Medulla oblongata (tissue), 1 donor: ENCODE results near the gene EFCAB6.

ENCODE experiments used
- DNase-seq: peaks from one replicate; pipeline ENCODE4 v3.0.0-alpha.2; 2015; ENCODE audit errors: extremely low spot score

The EFCAB6 gene

GRCh38 chr22:43745783-43746356 is 66.2 kb downstream of the EFCAB6 start:
- no peak for DNase-seq

DNA sequence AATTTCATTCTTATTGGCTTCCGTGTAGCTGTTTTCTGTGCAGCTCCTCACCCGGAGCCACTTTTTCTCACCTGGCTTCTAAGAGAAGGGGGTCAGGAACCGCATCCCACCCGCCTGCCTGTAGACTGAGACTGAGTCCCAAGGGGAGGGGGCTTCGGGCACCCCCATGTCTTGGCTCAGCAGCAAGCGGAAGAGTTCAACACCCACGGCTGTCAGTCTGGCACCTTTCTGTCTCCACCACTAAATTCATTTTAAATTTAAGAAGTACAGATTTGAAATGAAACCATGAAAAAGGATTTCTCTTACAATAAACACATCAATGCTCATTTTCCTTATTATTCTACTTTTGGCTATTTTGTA is 66.7 kb downstream of the EFCAB6 start:
- no peak for DNase-seq

- DNase-seq: no peak
These were observed 67.2 kb downstream of the EFCAB6 start for GRCh38 chr22:43744700-43745410.

GRCh38 chr22:43743929-43744643 is 68.0 kb downstream of the EFCAB6 start:
- DNase-seq: no peak

- DNase-seq: peak; percentile 30
These were observed 69.0 kb downstream of the EFCAB6 start for GRCh38 chr22:43743131-43743530.

GRCh38 chr22:43742154-43742950 is 69.8 kb downstream of the EFCAB6 start:
- no peak for DNase-seq

GRCh38 chr22:43740587-43741270 is 71.4 kb downstream of the EFCAB6 start:
- DNase-seq: no peak

DNA sequence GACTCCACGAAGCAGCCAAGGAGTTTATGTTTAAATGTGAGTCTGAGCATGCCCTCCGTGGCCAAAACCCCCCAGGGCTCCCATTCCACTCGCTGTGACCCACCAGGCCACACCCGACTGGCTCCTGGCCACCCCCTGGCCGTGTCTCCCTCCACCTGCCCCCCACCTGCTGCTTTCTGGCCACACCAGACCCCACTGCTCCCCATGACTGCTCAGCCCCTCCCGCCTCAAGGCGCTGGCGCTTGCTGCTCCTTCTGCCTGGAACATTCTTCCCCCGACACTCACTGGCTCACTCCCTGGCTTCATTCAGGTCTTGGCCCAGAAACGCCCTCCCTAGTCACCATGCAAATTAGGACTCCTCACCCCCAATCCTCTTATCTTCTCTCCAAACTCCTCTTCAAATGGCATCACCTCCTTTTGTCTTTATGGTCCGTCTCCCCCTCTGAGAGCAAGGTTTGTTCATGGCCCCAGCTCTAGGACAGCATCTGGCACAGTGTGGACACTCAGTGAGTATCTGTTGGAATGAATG is 72.2 kb downstream of the EFCAB6 start:
- DNase-seq: no peak

- DNase-seq: no peak
These were observed 74.8 kb downstream of the EFCAB6 start for GRCh38 chr22:43737150-43737828.

GRCh38 chr22:43736651-43737050 is 75.5 kb downstream of the EFCAB6 start:
- no peak for DNase-seq

DNA sequence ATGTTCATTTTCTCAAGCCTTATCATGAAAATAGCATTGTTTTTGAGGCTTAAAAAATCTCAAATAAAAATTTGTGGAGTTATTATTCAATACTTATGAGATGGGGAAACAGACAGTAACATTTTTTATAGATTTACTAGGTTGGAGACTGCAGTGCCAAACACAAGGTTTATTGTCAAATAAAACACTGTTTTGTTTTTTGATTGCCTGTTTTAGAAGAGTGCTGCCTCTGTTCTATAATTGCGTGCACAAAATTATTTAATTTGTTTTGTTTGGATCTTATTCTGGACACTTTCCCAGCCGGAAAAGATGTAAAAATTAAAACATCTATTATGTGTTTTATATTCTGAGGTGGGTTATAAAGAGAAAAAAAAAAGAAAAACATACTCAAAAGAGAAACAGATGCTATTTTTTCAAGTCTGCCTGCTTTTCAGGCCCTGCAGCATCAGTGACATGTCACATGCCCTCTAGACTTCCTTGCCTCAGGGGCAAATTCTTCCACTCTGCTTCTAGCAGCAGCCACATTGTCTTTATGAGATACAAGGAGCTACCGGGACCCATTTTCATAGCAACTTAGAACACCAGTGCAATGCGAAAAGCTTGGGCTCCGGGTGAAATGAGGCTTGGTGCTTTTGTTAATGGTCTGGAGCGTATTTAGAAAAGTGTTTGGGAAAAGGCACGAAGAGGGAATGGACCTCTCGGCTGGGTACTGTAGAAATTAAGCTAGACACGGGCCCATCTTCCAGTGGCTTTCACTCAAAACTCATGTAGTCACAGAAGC is 77.5 kb downstream of the EFCAB6 start:
- peak; percentile 40 for DNase-seq

DNA sequence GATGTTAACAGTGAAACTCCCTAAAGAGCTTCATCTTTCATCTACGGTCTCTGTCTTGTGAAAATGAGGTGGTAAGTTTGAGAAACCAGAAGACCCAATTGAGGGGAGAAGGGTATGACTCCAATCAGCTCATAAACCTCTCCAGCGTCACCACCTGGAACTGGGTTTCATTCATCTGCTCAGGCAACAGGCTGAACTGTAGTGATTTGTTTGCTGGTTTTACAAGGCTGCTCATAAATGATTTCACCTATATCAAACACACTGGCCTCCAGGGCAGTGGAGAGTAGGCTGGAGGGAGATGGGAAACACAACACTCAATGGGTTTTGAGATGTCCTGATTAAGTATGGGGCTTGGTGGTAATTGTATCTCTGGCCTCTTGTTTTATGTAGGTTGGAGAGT is 79.0 kb downstream of the EFCAB6 start:
- DNase-seq: no peak

GRCh38 chr22:43731988-43732387 is 80.1 kb downstream of the EFCAB6 start:
- DNase-seq: no peak

- DNase-seq: no peak
These were observed 85.1 kb downstream of the EFCAB6 start for GRCh38 chr22:43726964-43727543.

DNA sequence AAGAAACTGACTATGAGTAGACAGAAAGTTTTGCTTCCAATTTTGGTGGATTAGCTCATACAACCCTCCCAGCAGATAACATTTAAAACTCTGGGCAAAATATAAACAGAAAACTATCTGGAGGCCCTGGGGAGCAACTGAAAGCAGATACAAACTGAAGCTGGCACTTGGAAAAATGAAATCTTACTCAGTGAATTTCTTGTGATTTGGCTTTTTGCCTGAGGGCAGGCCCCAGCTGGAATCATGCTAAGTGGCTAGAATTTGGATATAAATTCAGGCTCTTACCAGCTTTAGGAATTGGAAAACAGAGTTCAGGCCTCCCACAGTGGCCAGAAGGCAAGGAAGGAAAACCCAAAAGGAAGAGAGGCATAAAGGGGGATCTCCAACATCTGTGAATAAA is 85.8 kb downstream of the EFCAB6 start:
- no peak for DNase-seq

DNA sequence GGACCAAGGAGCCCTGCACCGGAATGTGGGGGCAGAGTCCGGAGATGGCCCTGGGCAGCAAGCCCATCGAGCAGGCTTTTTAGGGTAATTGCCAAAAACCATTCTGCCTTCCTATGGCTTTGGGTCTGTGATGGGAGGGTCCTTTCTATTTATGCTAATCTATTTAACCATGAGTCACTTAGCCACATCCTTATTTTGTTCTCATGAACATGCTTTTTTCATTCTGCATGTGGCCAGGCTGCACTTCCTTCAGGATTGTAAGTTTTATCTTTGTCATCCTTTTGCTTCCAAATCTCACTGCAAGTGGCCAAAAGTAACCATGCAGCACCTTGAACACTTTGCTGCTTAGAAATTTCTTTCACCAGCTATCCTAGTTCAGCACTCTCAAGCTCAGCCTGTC is 88.3 kb downstream of the EFCAB6 start:
- no peak for DNase-seq

DNA sequence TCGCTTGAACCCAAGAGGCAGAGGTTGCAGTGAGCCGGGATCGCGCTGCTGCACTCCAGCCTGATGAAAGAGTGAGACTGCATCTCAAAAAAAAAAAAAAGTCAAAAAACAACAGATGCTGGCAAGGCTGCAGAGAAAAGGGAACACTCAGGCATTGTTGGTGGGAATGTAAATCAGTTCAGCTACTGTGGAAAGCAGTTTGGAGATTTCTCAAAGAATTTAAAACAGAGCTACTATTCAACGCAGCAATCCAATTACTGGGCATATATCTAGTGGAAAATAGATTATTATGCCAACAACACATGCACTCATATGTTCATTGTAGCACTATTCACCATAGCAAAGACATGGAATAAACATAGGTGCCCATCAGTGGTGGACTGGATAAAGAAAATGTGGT is 89.7 kb downstream of the EFCAB6 start:
- DNase-seq: peak; percentile 54

DNA sequence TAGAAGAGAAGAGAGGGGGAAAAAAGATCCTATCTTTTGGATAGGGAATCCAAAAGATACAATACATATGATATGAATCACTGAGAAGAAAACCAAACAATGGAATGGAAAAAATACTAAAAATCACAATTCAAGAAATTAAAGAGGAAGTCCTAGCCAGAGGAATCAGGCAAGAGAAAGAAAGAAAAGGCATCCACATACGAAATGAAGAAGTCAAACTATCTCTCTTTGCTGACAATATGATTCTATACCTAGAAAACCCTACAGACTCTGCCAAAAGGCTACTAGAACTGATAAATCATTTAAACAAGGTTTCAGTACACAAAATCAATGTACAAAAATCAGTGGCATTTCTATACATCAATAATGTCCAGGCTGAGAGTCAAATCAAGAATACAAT is 91.4 kb downstream of the EFCAB6 start:
- DNase-seq: peak; percentile 12

DNA sequence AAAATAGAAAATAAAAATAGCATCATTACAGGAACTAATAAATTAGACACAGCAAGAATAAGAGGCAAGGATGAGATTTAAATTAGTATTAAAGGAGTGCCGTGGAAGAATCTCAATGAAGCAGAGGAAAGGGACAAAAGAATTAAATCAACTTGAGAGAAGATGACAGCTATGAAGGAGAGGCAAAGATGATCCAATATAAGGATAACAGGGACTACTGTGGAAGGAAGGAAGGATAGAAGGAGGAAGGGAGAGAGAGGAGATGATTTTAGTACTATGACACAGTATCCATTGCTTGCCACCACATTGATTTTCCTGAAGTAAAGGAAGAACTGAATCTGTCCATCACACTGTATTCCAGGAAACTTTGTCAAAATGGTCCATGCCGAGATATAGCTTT is 98.0 kb downstream of the EFCAB6 start:
- DNase-seq: no peak

- DNase-seq: no peak
These were observed 100.4 kb downstream of the EFCAB6 start for GRCh38 chr22:43711681-43712080.
